HG03439 (cell line): Measurements from ENCODE around the gene CNPY4.
"Not testable (repeated sequence)": the region's sequence is repeated elsewhere in the genome, so short reads cannot be mapped to it uniquely, and the experiment has no call there.

Source experiments
- ATAC-seq: cut with Tn5 transposase; IDR thresholded peaks from one replicate; pipeline ENCODE4 v1.9.1; 2021; ENCODE audit warnings: mild to moderate bottlenecking, moderate library complexity; ENCODE audit not compliant: unreplicated experiment

The CNPY4 gene

DNA sequence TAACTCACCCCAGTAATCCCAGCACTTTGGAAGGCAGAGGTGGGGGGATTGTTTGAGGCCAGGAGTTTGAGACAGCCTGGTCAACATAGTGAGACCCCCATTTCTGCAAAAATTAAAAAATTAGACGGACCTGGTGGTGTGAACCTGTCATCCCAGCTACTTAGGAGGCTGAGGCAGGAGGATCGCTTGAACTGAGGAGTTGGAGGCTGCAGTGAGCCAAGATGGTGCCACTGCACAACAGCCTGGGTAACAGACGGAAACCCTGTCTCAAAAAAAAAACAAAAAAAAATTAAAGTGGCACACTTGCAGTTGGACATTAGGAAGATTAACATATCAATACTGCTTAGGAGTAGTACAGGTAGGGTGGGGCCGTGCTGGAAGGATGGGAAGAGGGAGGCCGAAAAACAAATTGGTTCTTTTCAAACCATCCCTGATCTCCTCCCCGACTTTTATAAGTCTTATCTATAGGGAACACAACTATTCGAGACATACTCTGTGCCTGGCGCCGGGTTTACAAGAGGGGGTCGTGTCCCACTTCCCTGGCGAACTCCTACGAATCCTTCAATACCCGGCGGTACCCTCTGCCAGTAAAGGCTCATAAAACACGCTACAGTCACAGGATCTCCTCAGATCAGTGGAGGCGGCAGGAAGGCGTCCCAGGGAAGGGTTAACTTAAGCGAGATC is 904 bp upstream of the CNPY4 start:
- ATAC-seq = no peak

DNA sequence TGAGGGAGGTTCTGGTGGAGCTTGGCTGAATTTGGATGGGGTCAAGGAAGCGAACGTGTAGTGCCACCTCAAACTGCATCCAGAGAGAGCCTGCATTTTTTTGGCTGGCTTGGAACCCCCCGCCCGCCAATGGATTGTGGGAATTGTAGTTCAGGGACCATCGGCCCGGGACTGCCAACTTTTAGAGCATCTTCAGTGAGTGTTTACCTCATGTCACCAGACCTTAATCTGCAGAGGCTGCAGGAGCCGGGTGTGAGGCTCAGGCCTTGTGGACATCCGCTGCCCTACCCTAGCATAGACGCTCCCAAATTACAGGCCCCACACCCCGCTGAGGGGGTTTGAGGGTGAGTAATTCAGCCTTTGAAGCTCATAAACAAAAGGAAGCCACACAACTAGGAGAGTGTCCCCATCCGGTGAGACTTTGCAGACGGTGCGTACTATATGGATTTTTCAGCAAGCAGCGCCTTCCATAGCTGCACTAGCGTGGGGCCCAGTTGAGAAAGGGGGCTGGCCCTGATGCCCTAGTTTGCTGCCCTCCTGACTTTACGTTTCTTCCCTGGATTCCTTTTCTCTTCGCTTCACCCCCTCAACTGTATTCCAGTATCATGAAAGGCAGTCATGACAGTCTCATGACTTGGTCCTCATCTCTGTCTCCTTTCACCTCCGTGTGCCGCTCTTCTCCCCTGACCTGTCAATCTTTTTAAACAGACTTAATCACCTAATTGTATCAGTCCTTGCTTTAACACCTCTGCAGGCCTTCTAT is 717 bp downstream of the CNPY4 start:
- peak; percentile 37 for ATAC-seq

DNA sequence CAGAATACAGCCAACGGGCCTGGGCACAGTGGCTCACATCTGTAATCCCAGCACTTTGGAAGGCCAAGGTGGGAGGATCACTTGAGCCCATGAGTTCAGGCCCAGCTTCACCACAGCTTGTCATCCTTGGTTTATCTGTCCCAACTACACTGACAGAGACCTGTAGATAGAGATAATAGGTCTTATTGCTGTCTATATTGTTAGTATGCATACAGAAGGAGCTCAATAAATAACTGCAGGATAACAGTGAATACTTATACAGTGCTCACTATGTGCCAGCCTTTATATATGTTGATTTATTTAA is 1.3 kb downstream of the CNPY4 start:
- ATAC-seq = no peak

DNA sequence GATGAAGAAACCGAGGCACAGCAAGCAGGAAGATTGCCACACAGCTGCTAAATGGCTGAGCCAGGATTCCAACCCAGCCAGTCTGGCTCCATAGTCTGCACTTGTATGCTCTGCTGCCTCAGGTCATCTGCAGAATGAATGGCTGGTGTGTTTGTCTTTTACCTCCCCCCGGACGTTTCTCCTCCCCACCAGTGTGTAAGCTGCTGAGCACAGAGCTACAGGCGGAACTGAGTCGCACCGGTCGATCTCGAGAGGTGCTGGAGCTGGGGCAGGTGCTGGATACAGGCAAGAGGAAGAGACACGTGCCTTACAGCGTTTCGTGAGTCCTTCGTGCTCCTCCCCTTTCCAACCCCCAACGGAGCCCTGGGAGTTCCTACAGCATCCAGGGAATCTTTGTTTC is 2.6 kb downstream of the CNPY4 start:
- no peak for ATAC-seq

DNA sequence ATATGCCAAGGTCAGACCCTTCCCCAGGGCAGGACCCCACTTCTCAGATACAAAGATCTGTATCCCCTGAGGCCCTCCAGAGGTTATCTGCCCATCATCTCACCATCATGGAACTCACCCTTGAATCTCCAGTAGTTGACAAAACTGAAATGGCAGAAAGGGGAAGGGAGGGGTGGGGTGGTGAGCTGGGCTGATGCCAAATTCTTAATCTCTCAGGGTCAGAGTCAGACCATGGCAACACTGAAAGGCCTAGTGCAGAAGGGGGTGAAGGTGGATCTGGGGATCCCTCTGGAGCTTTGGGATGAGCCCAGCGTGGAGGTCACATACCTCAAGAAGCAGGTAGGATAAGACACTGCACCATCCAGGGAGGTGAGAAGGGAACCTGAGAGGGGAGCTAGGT is 3.1 kb downstream of the CNPY4 start:
- ATAC-seq = no peak

DNA sequence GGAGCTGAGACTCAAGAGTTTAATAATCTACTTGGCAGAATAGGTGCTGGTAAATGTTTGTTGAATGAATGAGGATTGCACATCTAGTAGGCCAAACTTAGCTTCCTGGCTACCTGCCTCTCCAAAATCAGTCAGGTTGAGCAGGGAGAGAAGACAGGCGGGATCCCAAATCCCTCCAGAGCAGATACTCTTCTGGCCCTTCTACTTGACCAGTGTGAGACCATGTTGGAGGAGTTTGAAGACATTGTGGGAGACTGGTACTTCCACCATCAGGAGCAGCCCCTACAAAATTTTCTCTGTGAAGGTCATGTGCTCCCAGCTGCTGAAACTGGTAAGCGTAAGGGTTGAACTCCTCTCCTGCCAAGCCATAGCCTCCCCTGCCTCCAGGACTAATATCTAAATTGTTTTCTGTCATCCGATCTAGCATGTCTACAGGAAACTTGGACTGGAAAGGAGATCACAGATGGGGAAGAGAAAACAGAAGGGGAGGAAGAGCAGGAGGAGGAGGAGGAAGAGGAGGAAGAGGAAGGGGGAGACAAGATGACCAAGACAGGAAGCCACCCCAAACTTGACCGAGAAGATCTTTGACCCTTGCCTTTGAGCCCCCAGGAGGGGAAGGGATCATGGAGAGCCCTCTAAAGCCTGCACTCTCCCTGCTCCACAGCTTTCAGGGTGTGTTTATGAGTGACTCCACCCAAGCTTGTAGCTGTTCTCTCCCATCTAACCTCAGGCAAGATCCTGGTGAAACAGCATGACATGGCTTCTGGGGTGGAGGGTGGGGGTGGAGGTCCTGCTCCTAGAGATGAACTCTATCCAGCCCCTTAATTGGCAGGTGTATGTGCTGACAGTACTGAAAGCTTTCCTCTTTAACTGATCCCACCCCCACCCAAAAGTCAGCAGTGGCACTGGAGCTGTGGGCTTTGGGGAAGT is 5.1 kb downstream of the CNPY4 start:
- no peak for ATAC-seq

DNA sequence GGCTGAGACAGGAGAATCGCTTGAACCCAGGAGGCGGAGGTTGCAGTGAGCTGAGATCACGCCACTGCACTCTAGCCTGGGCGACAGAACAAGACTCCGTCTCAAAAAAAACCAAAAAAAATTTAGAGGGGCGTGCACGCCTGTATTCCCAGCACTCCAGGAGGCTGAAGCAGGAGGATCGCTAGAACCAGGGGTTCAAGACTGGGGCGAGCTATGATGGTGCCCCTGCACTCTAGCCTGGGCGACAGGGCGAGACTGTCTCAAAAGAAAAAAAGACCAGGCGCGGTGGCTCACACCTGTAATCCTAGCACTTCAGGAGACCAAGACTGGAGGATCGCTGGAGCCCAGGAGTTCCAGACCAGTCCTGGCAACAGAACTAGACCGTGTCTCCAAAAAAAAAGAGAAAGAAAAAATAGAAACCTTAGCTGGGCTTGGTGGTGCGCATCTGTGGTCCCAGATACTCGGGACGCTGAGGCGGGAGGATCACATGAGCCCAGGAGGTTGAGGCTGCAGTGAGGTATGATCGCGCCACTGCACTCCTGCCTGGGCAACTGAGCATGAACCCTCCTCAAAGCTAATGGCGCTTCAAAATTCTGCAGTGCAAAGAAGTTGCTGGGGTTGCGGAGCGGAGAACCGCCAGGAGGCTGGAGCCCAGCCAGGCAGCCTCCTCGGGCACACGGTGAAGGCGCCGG is 7.0 kb downstream of the CNPY4 start:
- peak; percentile 6 for ATAC-seq

DNA sequence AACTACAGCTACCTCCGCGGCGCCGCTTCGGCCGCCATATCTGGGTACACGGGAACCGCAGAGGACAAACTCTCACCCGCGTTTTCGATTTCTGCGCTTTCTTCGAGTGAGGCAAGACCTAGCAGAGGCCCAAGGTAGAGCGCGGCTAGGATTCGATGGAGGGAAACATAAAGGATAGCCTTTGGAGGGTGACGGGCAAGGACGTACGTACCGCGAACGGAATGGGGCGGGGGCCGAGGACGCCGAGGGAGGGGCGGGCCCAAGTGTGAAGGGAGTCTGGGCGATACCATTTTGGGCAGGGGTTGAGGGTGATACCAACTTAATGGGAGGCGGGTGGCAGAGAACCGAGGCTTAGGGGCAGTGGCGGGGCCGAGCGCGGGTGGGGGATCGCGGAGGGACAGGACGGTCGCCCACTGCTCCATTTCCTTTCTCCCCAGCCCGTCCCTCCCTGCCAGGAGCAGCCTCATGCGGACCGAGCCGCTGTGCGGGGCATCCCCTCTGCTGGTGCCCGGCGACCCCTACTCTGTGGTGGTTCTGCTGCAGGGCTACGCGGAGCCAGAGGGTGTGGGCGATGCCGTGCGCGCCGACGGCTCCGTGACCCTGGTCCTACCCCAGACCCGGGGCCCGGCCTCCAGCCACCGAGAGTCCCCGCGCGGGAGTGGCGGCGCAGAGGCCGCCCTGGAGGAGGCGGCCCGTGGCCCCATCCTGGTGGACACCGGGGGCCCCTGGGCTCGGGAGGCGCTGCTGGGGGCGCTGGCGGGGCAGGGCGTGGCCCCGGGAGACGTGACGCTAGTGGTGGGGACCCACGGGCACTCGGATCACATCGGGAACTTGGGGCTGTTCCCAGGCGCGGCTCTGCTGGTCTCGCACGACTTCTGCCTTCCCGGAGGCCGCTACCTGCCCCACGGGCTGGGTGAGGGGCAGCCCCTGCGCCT is 7.8 kb downstream of the CNPY4 start, which contains the start of gene MBLAC1:
Gene MBLAC1 (plus strand): TSS at position 37 of the 935 bp plus-strand sequence. CDS start 429 bp downstream, at position 466.
- peak; percentile 67 for ATAC-seq

DNA sequence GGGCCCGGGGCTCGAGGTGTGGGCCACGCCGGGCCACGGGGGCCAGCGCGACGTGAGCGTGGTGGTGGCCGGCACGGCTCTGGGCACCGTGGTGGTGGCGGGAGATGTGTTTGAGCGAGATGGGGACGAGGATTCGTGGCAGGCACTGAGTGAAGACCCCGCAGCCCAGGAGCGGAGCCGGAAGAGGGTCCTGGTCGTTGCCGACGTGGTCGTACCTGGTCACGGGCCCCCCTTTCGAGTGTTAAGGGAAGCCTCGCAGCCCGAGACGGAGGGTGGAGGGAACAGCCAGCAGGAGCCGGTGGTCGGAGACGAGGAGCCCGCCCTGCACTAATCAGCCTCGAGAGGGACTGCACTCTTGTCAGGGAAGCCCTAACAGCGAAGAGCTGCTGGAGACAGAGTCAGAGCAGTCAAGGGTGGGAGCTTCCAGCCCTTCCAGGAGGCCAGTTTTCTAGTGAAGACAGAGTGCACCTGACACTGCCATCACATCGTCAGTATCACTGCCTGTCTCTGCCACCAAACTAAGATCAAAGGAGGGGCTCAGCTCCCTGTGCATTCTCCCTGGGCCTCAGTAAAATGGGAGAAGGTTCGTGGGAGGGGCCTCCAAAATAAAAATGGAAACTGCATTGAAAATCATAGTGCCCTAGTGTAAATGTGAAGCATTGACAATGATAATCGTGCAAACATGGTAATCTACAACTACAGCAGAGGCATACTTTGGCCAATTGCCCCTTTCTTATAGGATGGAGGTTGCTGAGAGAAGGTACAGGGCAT is 8.6 kb downstream of the CNPY4 start:
- no peak for ATAC-seq

DNA sequence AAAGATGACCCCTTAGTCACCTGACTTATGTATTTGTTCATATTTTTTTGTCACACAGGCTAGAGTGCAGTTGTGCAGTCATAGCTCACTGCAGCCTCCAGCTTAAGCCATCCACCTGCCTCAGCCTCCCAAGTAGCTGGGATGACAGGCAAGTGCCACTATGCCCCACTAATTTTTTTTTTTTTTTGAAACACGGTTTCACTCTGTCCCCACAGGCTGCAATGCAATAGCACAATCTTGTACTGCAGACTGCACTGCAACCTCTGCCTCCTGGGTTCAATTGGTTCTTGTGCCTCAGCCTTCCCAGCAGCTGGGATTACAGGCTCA is 9.2 kb downstream of the CNPY4 start:
- ATAC-seq = no peak

DNA sequence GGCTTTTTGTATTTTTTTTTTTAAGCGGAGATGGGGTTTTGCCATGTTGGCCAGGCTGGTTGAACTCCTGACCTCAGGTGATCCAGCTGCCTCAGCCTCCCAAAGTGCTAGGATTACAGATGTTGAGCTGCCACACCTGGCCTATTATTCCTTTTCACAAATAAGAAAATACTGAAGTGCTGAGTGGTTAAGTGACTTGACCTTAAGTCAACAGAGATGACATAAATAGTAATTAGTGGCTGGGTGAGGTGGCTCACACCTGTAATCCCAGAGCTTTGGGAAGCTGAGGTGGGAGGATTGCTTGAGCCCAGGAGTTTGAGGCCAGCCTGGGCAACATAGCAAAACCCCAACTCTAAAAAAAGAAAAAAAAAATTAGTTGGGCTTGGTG is 10.8 kb downstream of the CNPY4 start:
- ATAC-seq = not testable (repeated sequence)

DNA sequence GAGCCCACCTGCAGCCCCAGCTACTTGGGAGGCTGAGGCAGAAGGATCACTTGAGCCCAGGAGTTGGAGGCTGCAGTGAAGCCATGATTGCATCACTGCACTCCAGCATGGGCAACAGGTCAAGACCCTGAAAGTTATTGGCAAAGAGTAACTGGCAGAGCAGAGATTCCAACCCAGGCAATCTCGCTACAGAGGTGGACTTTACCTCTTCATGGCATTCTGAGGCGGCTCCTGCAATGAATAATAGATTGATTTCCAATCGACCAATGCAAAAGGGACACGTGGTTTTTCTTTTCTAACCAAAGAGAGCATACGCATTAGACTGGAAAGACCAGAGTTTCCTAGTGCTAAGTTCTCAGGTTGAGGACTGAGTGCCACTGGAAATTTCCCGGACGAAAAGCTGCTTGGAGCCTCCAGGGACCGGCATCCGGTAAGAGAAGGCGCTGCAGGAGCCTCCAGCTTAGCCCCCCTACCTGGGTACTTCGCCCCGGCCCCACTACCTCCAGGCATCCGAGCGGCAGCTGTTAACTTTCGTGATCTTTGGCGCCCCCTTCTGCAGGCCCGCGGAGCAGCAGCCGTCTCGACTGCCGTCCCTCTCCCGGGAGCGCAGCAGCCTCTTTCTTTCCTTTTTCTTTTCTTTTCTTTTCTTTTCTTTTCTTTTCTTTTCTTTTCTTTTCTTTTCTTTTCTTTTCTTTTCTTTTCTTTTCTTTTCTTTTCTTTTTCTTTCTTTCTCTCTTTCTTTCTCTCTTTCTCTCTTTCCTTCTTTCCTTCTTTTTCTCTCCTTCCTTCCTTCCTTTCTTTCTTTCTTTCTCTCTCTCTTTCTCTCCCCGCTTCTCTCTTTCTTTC is 11.4 kb downstream of the CNPY4 start:
- no peak for ATAC-seq

DNA sequence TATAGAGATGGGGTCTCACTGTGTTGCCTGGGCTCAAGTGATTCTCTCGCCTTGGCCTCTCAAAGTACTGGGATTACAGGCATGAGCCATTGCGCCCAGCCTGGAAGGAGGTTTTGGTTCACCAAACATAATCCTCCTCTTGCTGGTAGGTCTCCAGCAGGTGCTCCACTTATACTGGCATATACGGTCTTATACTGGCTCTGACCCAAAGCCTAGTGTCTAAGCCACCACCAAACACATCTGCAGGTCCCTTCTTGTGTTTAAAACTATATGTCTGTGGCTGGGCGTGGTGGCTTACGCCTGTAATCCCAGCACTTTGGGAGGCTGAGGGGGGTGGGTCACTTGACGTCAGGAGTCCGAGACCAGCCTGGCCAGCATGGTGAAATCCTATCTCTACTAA is 12.7 kb downstream of the CNPY4 start:
- no peak for ATAC-seq

DNA sequence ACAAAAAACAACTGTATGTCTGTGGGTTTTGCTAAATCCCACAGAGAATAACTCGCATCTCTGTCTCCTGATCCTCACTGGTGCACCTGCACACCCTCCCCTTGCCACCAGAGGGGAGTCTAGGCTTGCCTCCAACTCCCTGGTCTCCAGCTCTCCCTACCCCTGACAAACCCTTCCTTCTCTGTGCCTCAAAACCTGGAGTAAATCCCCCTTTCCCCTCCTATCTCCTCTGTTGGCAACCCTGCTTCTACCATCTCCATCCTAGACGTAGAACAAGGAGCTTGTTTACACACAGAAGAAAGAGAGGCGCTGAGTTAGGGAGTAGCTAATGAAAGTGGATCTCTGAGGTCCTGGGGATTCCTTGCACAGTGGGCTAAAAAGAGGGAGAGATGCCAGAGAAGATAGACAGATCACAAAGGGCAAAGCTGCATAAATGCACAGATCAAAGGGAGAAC is 13.3 kb downstream of the CNPY4 start:
- peak; percentile 59 for ATAC-seq

DNA sequence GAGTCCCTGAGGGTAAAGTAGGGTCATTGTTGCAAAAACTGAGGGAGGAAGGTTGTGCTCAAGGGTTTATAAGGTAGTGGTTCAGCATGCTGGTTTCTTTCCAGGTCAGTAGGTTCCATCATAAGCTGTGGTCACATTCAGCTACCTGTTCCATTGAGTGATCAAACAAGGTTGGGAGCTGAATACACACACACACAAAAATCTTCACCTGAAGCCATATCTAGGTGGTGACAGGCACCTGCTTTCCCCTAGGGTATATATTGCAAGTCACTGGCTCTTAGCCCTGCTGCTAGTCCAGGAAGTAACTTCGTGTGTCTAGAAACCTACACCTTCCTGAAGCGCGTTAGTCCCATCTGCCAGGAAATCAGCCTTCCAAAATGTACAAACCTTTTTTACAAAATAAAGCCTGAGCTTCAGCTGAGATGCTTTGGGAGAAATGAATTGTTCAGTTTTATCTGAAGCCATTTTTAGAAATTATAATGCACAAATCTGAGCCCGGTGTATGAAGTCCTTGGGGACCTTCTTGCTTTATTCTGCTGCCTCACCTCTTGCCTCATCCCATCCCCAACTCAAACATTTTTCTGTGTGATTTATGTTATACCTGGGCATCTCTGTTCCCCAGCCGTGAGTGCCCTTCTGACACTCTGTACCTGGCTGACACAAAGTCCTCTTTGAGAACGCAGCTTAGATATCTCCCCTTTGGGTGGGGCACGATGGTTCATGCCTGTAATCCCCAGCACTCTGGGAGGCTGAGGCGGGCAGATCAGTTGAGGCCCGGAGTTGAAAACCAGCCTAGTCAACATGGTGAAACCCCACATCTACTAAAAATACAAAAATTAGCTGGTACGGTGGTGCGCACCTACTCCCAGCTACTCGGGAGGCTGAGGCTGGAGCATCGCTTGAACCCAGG is 18.7 kb downstream of the CNPY4 start:
- ATAC-seq = no peak

DNA sequence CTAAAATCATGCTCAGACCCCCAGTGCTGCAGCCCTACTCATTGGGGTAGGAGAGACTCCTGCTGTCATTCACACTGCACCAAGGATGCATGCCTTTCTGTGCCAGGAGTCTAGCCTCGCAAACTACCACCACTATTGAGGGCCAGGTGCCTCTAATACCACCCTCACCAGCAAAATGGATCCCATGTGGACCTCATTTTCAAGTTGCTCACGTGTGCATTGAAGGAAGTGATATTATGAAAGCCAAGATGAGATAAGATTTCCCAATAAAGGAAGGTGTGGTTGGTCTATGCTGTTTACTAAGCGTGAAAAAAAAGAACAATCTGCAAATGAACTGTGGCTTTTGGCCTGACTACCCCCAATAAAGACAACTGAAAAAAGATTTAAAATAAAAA is 22.1 kb downstream of the CNPY4 start:
- no peak for ATAC-seq

DNA sequence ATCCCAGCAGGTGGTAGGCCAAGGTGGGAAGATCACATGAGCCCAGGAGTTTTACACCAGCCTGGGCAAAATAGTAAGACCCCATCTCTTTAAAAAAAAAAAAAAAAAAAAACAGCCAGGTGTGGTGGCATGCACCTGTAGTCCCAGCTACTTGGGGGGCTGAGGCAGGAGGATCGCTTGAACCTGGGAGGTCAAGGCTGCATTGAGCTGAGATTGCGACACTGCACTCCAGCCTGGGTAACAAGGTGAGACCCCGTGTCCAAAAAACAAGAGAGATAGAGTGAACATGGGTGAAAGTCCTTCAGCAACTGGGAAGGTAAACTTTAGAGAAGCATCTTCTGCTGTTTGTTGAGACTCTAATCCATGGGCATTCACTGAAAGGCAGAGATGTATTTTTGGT is 23.0 kb downstream of the CNPY4 start:
- ATAC-seq = no peak
